Neural cell (in vitro differentiated cells): Measurements from ENCODE around the gene TBC1D22B. TPM values are rescaled to one million over a fixed set of nuclear protein-coding genes. Genes with fewer than 3 reads are reported as not detected.

ENCODE experiments used
- H2AFZ ChIP-seq: fragments of 200-600, 300-800 bp; sonication (generic), shearing (Covaris generic); 2 replicates; pipeline ENCODE4 v1.6.0; 2014; ENCODE audit warnings: low read depth, mild to moderate bottlenecking, antibody characterized with exemption, low read length, moderate library complexity
- H3F3A ChIP-seq: fragments of 200-600 bp; shearing (Covaris generic); 2 replicates; pipeline ENCODE4 v1.6.1; 2016; ENCODE audit warnings: mild to moderate bottlenecking, moderate library complexity, mixed read lengths, antibody characterized with exemption, low read length; ENCODE audit not compliant: insufficient read depth, poor library complexity, severe bottlenecking
- H3K27ac ChIP-seq: fragments of 200-600, 300-800 bp; sonication (generic), shearing (Covaris generic); 2 replicates; pipeline ENCODE4 v1.5.1; 2014; ENCODE audit warnings: mild to moderate bottlenecking, low read length, moderate library complexity
- H3K27me3 ChIP-seq: fragments of 300-800, 200-600 bp; sonication (generic), shearing (Covaris generic); 2 replicates; pipeline ENCODE4 v1.6.0; 2014; ENCODE audit warnings: mild to moderate bottlenecking, low read depth, low read length, moderate library complexity; ENCODE audit not compliant: insufficient read depth
- H3K36me3 ChIP-seq: fragments of 300-800, 200-600 bp; sonication (generic), shearing (Covaris generic); 2 replicates; pipeline ENCODE4 v1.5.1; 2014; ENCODE audit warnings: mild to moderate bottlenecking, antibody characterized with exemption, low read length, moderate library complexity; ENCODE audit not compliant: insufficient read depth
- H3K4me2 ChIP-seq: fragments of 300-800, 200-600 bp; sonication (generic), shearing (Covaris generic); 2 replicates; pipeline ENCODE4 v1.6.0; 2014; ENCODE audit warnings: mild to moderate bottlenecking, low read length
- H3K4me3 ChIP-seq: fragments of 300-800, 200-600 bp; sonication (generic), shearing (Covaris generic); 2 replicates; pipeline ENCODE4 v1.5.1; 2014; ENCODE audit warnings: mild to moderate bottlenecking, low read length, moderate library complexity
- H3K79me2 ChIP-seq: fragments of 200-600 bp; shearing (Covaris generic); replicated peaks from 2 replicates; pipeline ENCODE4 v1.6.0; 2014; ENCODE audit warnings: mild to moderate bottlenecking, low read length, moderate library complexity; ENCODE audit not compliant: insufficient read depth
- H3K9ac ChIP-seq: fragments of 300-800, 200-600 bp; sonication (generic), shearing (Covaris generic); 2 replicates; pipeline ENCODE4 v1.6.1; 2016; ENCODE audit warnings: mild to moderate bottlenecking, low read length, mixed read lengths
- H3K9me2 ChIP-seq: fragments of 200-600 bp; shearing (Covaris generic); 2 replicates; pipeline ENCODE4 v1.6.1; 2016; ENCODE audit warnings: mild to moderate bottlenecking, low read length, mixed read lengths; ENCODE audit not compliant: insufficient read depth
- H3K9me3 ChIP-seq: fragments of 200-600, 300-800 bp; sonication (generic), shearing (Covaris generic); 2 replicates; pipeline ENCODE4 v1.6.1; 2016; ENCODE audit warnings: mild to moderate bottlenecking, mixed run types, low read length, moderate library complexity, mixed read lengths
- H4K20me1 ChIP-seq: fragments of 200-600 bp; shearing (Covaris generic); 2 replicates; pipeline ENCODE4 v1.6.1; 2016; ENCODE audit warnings: mild to moderate bottlenecking, mixed run types; ENCODE audit not compliant: insufficient read depth
- EP300 ChIP-seq: fragments of 450-650 bp; conservative IDR thresholded peaks from 2 replicates; pipeline ENCODE4 v1.6.1; 2014; ENCODE audit warnings: antibody characterized with exemption, mild to moderate bottlenecking, moderate library complexity; ENCODE audit not compliant: poor library complexity, severe bottlenecking
- EZH2 ChIP-seq: fragments of 200-600, 300-800 bp; shearing (Covaris generic), sonication (generic); IDR thresholded peaks from 2 replicates; pipeline ENCODE4 v1.6.1; 2014; ENCODE audit warnings: antibody characterized with exemption, low read length, borderline replicate concordance, mild to moderate bottlenecking; ENCODE audit not compliant: insufficient read depth, poor library complexity, severe bottlenecking
- MXI1 ChIP-seq: fragments of 450-650 bp; conservative IDR thresholded peaks from 2 replicates; pipeline ENCODE4 v1.6.1; 2014; ENCODE audit warnings: antibody characterized with exemption, mild to moderate bottlenecking; ENCODE audit not compliant: poor library complexity, severe bottlenecking
- POLR2AphosphoS5 ChIP-seq: IDR thresholded peaks from 2 replicates; pipeline ENCODE4 v1.6.1; 2012
- RAD21 ChIP-seq: fragments of 450-650 bp; conservative IDR thresholded peaks from 2 replicates; pipeline ENCODE4 v1.6.1; 2014; ENCODE audit warnings: antibody characterized with exemption, mild to moderate bottlenecking, moderate library complexity
- REST ChIP-seq: IDR thresholded peaks from 2 replicates; pipeline ENCODE4 v1.6.1; 2012; ENCODE audit warnings: borderline replicate concordance
- SMC3 ChIP-seq: fragments of 450-650 bp; conservative IDR thresholded peaks from 2 replicates; pipeline ENCODE4 v1.6.1; 2014; ENCODE audit warnings: antibody characterized with exemption, mild to moderate bottlenecking, moderate library complexity; ENCODE audit not compliant: poor library complexity
- TAF1 ChIP-seq: IDR thresholded peaks from 2 replicates; pipeline ENCODE4 v1.6.1; 2012; ENCODE audit warnings: low read depth
- polyA plus RNA-seq: library from polyadenylated mRNA; depleted of rRNA; stranded (reverse); fragments of >200 nt; gene quantifications from 2 replicates; pipeline ENCODE4 v1.2.3, GENCODE V29; 2014
- TF ChIP-seq, protein P1 (sequence below): fragments of 450-650 bp; IDR thresholded peaks from 2 replicates; pipeline ENCODE4 v1.5.1; 2014; ENCODE audit warnings: antibody characterized with exemption, mild to moderate bottlenecking, moderate library complexity; ENCODE audit not compliant: poor library complexity, severe bottlenecking

TBC1D22B gene
- polyA plus RNA-seq, 1 donor from 2014 or later = 10.6 TPM

DNA sequence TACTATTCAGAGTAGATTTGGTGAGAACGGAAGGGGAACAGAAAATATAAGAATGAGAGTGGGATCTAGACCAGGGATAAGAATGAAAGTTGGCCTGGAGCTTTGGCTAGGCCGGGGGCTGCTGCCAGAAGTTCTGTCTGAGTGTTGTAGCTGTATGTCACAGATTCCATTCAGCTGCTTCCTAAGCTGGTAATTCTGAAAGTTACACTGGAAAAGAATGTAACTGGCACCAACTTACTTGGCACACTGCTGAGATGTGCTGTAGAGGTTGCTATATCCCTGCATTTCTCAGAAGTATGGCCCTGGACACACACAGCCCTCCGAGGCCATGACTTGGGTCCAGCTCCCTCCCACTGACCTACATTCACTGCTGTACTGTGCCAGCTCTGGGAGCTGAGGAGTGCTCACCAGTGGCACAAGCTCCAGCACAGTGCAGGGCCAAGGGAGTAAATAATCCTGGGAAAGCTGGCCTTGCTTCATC is 26.1 kb downstream of the TBC1D22B start:
- Histone ChIP-seq H3K4me3 (no peak overlapping the region), H3K27ac (no peak overlapping the region), H3K36me3 (peaks cover 5% of the 10 kb centered on the region), H3K4me2 (no peak overlapping the region), H3K9ac (no peak overlapping the region), H3K79me2 (no peaks in the 10 kb centered on the region), H3K27me3 (no peaks in the 10 kb centered on the region), H4K20me1 (no peaks in the 10 kb centered on the region), H3F3A (no peaks in the 10 kb centered on the region), H2AFZ (no peak overlapping the region), H3K9me2 (no peaks in the 10 kb centered on the region), H3K9me3 (no peaks in the 10 kb centered on the region)
- TF ChIP-seq SMC3 (no peak), MXI1 (no peak), EP300 (no peak), POLR2AphosphoS5 (no peak), REST (no peak), EZH2 (no peak), TAF1 (no peak), RAD21 (no peak)
- TF ChIP-seq, protein P1, sequence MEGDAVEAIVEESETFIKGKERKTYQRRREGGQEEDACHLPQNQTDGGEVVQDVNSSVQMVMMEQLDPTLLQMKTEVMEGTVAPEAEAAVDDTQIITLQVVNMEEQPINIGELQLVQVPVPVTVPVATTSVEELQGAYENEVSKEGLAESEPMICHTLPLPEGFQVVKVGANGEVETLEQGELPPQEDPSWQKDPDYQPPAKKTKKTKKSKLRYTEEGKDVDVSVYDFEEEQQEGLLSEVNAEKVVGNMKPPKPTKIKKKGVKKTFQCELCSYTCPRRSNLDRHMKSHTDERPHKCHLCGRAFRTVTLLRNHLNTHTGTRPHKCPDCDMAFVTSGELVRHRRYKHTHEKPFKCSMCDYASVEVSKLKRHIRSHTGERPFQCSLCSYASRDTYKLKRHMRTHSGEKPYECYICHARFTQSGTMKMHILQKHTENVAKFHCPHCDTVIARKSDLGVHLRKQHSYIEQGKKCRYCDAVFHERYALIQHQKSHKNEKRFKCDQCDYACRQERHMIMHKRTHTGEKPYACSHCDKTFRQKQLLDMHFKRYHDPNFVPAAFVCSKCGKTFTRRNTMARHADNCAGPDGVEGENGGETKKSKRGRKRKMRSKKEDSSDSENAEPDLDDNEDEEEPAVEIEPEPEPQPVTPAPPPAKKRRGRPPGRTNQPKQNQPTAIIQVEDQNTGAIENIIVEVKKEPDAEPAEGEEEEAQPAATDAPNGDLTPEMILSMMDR = no peak

DNA sequence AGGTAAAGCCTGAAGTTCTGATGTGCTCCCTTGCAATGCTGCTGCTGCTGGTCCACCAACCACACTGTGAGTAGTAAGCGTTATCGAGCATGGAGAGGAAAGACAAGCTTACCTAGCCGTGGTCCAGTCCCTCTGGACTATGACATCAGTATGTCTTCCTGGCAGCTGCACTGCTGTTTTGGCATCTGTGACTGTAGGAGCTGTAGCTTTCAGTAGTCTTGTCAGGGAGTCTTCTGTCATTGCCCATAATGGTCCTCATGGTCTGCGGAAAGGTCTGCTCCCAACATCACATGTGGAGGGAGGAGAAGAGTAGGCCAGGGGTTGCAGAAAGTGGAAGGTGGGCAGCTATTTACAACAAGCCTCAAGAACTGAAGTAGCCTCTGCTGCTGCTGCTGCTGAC is 27.2 kb downstream of the TBC1D22B start:
- TF ChIP-seq EP300 (no peak), SMC3 (no peak), REST (no peak), POLR2AphosphoS5 (no peak), RAD21 (no peak), EZH2 (no peak), TAF1 (no peak), MXI1 (no peak)
- TF ChIP-seq, protein P1 = no peak
- peaks cover 5% of the 10 kb centered on the region for H3K36me3 ChIP-seq
- H3K4me3 ChIP-seq = no peak overlapping the region
- H2AFZ ChIP-seq = no peak overlapping the region
- H3K9ac ChIP-seq = no peak overlapping the region
- no peak overlapping the region for H3K4me2 ChIP-seq
- H3K9me2 ChIP-seq = no peaks in the 10 kb centered on the region
- no peaks in the 10 kb centered on the region for H4K20me1 ChIP-seq
- H3F3A ChIP-seq = no peaks in the 10 kb centered on the region
- no peaks in the 10 kb centered on the region for H3K27me3 ChIP-seq
- no peak overlapping the region for H3K27ac ChIP-seq
- no peaks in the 10 kb centered on the region for H3K79me2 ChIP-seq
- no peaks in the 10 kb centered on the region for H3K9me3 ChIP-seq
